Liver (tissue), 9 donors: ENCODE measurements around the gene CEBPG. TPM values are rescaled to one million over a fixed set of nuclear protein-coding genes. Genes with fewer than 3 reads are reported as not detected.

Experiments used
- DNase-seq: peaks from one replicate; pipeline ENCODE4 v3.0.0-alpha.2; 2017; ENCODE audit warnings: low spot score
- H3K27ac ChIP-seq, 2 donors: one replicate each; pipeline ENCODE4 v1.7.0; 2013; ENCODE audit warnings: inconsistent platforms in 2 of 2, low read length in 2 of 2, control low read depth in 1 of 2, low read depth in 1 of 2, mild to moderate bottlenecking in 1 of 2
- H3K27me3 ChIP-seq, 4 donors: one replicate each; pipeline versions ENCODE4 v1.6.1 to v1.7.0; 2013; ENCODE audit warnings: low read length in 3 of 4, inconsistent platforms in 1 of 4, mild to moderate bottlenecking in 1 of 4, moderate library complexity in 1 of 4; ENCODE audit not compliant: control insufficient read depth in 4 of 4, insufficient read depth in 4 of 4
- H3K36me3 ChIP-seq, 4 donors: one replicate each; pipeline versions ENCODE4 v1.6.1 to v1.7.0; 2013; ENCODE audit warnings: low read length in 3 of 4, mild to moderate bottlenecking in 3 of 4, low read depth in 1 of 4, moderate library complexity in 1 of 4; ENCODE audit not compliant: control insufficient read depth in 4 of 4, insufficient read depth in 3 of 4
- H3K4me1 ChIP-seq, 4 donors: one replicate each; pipeline versions ENCODE4 v1.6.1 to v1.7.0; 2013; ENCODE audit warnings: low read length in 3 of 4, mild to moderate bottlenecking in 3 of 4, moderate library complexity in 1 of 4; ENCODE audit not compliant: control insufficient read depth in 4 of 4, insufficient read depth in 4 of 4
- H3K4me3 ChIP-seq, 3 donors: one replicate each; pipeline versions ENCODE4 v1.6.1 to v1.7.0; 2013; ENCODE audit warnings: low read length in 3 of 3, control low read depth in 1 of 3, low read depth in 1 of 3, mild to moderate bottlenecking in 1 of 3
- H3K9ac ChIP-seq, 2 donors: one replicate each; pipeline ENCODE4 v1.7.0; 2013; ENCODE audit warnings: low read length in 2 of 2, mild to moderate bottlenecking in 2 of 2, moderate library complexity in 2 of 2, control low read depth in 1 of 2, low read depth in 1 of 2
- H3K9me3 ChIP-seq, 4 donors: one replicate each; pipeline versions ENCODE4 v1.6.1 to v1.7.0; 2013; ENCODE audit warnings: low read length in 3 of 4; ENCODE audit not compliant: control insufficient read depth in 4 of 4
- EGR1 ChIP-seq, 2 donors: IDR thresholded peaks; 2 replicates each; pipeline ENCODE4 v1.6.1; 2016 to 2018; ENCODE audit warnings: antibody characterized with exemption in 2 of 2, low read depth in 2 of 2
- FOXA1 ChIP-seq: IDR thresholded peaks from 2 replicates; pipeline ENCODE4 v1.6.1; 2016; ENCODE audit warnings: antibody characterized with exemption
- GABPA ChIP-seq, 2 donors: IDR thresholded peaks in 1 of 2; conservative IDR thresholded peaks in 1 of 2; 2 replicates each; pipeline ENCODE4 v1.6.1; 2016; ENCODE audit warnings: antibody characterized with exemption in 2 of 2, mild to moderate bottlenecking in 1 of 2, moderate library complexity in 1 of 2
- HNF4A ChIP-seq, 2 donors: conservative IDR thresholded peaks; 2 replicates each; pipeline ENCODE4 v1.6.1; 2016; ENCODE audit warnings: antibody characterized with exemption in 2 of 2, mild to moderate bottlenecking in 2 of 2
- HNF4G ChIP-seq: IDR thresholded peaks from 2 replicates; pipeline ENCODE4 v1.6.1; 2016; ENCODE audit warnings: antibody characterized with exemption
- JUND ChIP-seq, 2 donors: IDR thresholded peaks; 2 replicates each; pipeline ENCODE4 v1.6.1; 2016; ENCODE audit warnings: antibody characterized with exemption in 2 of 2
- MAX ChIP-seq: IDR thresholded peaks from 2 replicates; pipeline ENCODE4 v1.6.1; 2016; ENCODE audit warnings: antibody characterized with exemption
- NR2F2 ChIP-seq: IDR thresholded peaks from 2 replicates; pipeline ENCODE4 v1.6.1; 2016; ENCODE audit warnings: antibody characterized with exemption
- RAD21 ChIP-seq, 2 donors: IDR thresholded peaks; 2 replicates each; pipeline ENCODE4 v1.6.1; 2016; ENCODE audit warnings: antibody characterized with exemption in 2 of 2, mild to moderate bottlenecking in 2 of 2
- RXRA ChIP-seq, 2 donors: IDR thresholded peaks; 2 replicates each; pipeline ENCODE4 v1.6.1; 2017 to 2018; ENCODE audit warnings: antibody characterized with exemption in 2 of 2, mild to moderate bottlenecking in 1 of 2
- SP1 ChIP-seq: IDR thresholded peaks from 2 replicates; pipeline ENCODE4 v1.6.1; 2018; ENCODE audit warnings: antibody characterized with exemption, mild to moderate bottlenecking
- TAF1 ChIP-seq: conservative IDR thresholded peaks from 2 replicates; pipeline ENCODE4 v1.6.1; 2016; ENCODE audit warnings: antibody characterized with exemption, mild to moderate bottlenecking
- YY1 ChIP-seq: IDR thresholded peaks from 2 replicates; pipeline ENCODE4 v1.6.1; 2016; ENCODE audit warnings: antibody characterized with exemption, mild to moderate bottlenecking
- WGBS: extraction: QIAGEN DNeasy Blood & Tissue Kit; methylation state at CpG from one replicate; pipeline ENCODE4 v1.1.7; 2013; 5-methylcytosine and 5-hydroxymethylcytosine counted together
- polyA plus RNA-seq, 2 donors: library from polyadenylated mRNA; stranded (reverse) in 1 of 2; unstranded in 1 of 2; fragments of 200-250 nt in 1 of 2; fragments of >200 nt in 1 of 2; fragmentation: Nextera tagmentation in 1 of 2; extraction: Ambion mirVana in 1 of 2; gene quantifications; one replicate each; pipeline versions ENCODE4 v1.2.1 to v1.2.3, GENCODE V29; 2013 to 2015
- total RNA-seq, 2 donors: library from RNA; depleted of rRNA; stranded (reverse); fragments of >200 nt; gene quantifications; one replicate each; pipeline ENCODE4 v1.2.3, GENCODE V29; 2014
- TF ChIP-seq, protein P1 (sequence below): IDR thresholded peaks from 2 replicates; pipeline ENCODE4 v1.6.1; 2016; ENCODE audit warnings: antibody characterized with exemption
- TF ChIP-seq, protein P2 (sequence below): IDR thresholded peaks from 2 replicates; pipeline ENCODE4 v1.6.1; 2016; ENCODE audit warnings: antibody characterized with exemption, mild to moderate bottlenecking
- TF ChIP-seq, protein P3 (sequence below): IDR thresholded peaks from 2 replicates; pipeline ENCODE4 v1.6.1; 2016; ENCODE audit warnings: antibody characterized with exemption
- donor health status: healthy.
- donor health status: healthy.
- donor health status: healthy.
- donor health status: healthy.
- donor health status: healthy.

Gene CEBPG
- total and polyA plus RNA-seq, 4 donors: 16.9 to 36.1 (median 24.2) TPM

- peak overlapping the region; percentile 88 to 91 for H3K27ac ChIP-seq
- no peaks in the 10 kb centered on the region for H3K27me3 ChIP-seq
- no peak overlapping the region for H3K4me3 ChIP-seq
- DNase-seq: no peak
- H3K9me3 ChIP-seq: no peaks in the 10 kb centered on the region
- 94% methylated on average over 10 of the region's 10 CpGs for WGBS
- H3K9ac ChIP-seq: no peak overlapping the region
- no peaks in the 10 kb centered on the region for H3K36me3 ChIP-seq
- no peak for TF ChIP-seq JUND (IDR thresholded peaks at IDR 0.05)
- peaks cover 4 to 24% (median 19%) of the 10 kb centered on the region in 4 donors for H3K4me1 ChIP-seq
Measured at GRCh38 chr19:33347300-33347699, 26.2 kb upstream of the CEBPG start.

- H3K36me3 ChIP-seq: no peaks in the 10 kb centered on the region
- H3K27me3 ChIP-seq: no peaks in the 10 kb centered on the region
- H3K27ac ChIP-seq: peak overlapping the region; percentile 88 to 91
- H3K4me1 ChIP-seq: peaks cover 4 to 24% (median 18%) of the 10 kb centered on the region in 4 donors
- no peak overlapping the region for H3K4me3 ChIP-seq
- peak overlapping the region in 1 of 2 donors; percentile 75 for H3K9ac ChIP-seq
- no peaks in the 10 kb centered on the region for H3K9me3 ChIP-seq
- no peak for DNase-seq
- TF ChIP-seq, protein P1, sequence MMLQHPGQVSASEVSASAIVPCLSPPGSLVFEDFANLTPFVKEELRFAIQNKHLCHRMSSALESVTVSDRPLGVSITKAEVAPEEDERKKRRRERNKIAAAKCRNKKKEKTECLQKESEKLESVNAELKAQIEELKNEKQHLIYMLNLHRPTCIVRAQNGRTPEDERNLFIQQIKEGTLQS: peak; percentile 50
- peak in 1 of 2 donors; percentile 47 for TF ChIP-seq JUND (IDR thresholded peaks at IDR 0.05)
- no peak for TF ChIP-seq FOXA1
- TF ChIP-seq, protein P2, sequence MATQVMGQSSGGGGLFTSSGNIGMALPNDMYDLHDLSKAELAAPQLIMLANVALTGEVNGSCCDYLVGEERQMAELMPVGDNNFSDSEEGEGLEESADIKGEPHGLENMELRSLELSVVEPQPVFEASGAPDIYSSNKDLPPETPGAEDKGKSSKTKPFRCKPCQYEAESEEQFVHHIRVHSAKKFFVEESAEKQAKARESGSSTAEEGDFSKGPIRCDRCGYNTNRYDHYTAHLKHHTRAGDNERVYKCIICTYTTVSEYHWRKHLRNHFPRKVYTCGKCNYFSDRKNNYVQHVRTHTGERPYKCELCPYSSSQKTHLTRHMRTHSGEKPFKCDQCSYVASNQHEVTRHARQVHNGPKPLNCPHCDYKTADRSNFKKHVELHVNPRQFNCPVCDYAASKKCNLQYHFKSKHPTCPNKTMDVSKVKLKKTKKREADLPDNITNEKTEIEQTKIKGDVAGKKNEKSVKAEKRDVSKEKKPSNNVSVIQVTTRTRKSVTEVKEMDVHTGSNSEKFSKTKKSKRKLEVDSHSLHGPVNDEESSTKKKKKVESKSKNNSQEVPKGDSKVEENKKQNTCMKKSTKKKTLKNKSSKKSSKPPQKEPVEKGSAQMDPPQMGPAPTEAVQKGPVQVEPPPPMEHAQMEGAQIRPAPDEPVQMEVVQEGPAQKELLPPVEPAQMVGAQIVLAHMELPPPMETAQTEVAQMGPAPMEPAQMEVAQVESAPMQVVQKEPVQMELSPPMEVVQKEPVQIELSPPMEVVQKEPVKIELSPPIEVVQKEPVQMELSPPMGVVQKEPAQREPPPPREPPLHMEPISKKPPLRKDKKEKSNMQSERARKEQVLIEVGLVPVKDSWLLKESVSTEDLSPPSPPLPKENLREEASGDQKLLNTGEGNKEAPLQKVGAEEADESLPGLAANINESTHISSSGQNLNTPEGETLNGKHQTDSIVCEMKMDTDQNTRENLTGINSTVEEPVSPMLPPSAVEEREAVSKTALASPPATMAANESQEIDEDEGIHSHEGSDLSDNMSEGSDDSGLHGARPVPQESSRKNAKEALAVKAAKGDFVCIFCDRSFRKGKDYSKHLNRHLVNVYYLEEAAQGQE: peak; percentile 96
- peak; percentile 67 to 68 for TF ChIP-seq HNF4A (conservative IDR thresholded peaks at IDR 0.05)
- TF ChIP-seq HNF4G: no peak
- peak; percentile 80 to 85 for TF ChIP-seq RXRA (IDR thresholded peaks at IDR 0.05)
- TF ChIP-seq NR2F2: no peak
- no peak for TF ChIP-seq GABPA (IDR thresholded peaks at IDR 0.05 in 1 of 2, conservative IDR thresholded peaks at IDR 0.05 in 1 of 2)
- no peak for TF ChIP-seq EGR1 (IDR thresholded peaks at IDR 0.05; ENCODE audit: low read depth in 2 of 2)
- TF ChIP-seq MAX: peak; percentile 55
- TF ChIP-seq YY1: peak; percentile 52
- peak; percentile 67 for TF ChIP-seq SP1
- TF ChIP-seq, protein P3, sequence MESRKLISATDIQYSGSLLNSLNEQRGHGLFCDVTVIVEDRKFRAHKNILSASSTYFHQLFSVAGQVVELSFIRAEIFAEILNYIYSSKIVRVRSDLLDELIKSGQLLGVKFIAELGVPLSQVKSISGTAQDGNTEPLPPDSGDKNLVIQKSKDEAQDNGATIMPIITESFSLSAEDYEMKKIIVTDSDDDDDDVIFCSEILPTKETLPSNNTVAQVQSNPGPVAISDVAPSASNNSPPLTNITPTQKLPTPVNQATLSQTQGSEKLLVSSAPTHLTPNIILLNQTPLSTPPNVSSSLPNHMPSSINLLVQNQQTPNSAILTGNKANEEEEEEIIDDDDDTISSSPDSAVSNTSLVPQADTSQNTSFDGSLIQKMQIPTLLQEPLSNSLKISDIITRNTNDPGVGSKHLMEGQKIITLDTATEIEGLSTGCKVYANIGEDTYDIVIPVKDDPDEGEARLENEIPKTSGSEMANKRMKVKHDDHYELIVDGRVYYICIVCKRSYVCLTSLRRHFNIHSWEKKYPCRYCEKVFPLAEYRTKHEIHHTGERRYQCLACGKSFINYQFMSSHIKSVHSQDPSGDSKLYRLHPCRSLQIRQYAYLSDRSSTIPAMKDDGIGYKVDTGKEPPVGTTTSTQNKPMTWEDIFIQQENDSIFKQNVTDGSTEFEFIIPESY: peak; percentile 50
- peak; percentile 18 to 25 for TF ChIP-seq RAD21 (IDR thresholded peaks at IDR 0.05)
- peak; percentile 26 for TF ChIP-seq TAF1
- 38% methylated on average over 12 of the region's 12 CpGs for WGBS
Measured at GRCh38 chr19:33348301-33349010, 25.1 kb upstream of the CEBPG start.
